Measurements from ENCODE around the gene TBC1D9. TPM values are rescaled to one million over a fixed set of nuclear protein-coding genes. Genes with fewer than 3 reads are reported as not detected.

TBC1D9 gene
- polyA plus RNA-seq, 3 donors, result 13.6 to 33.5 (median 21.0) TPM

GRCh38 chr4:140602714-140603113 lies 153.5 kb downstream of the TBC1D9 start:
- Histone ChIP-seq H4K20me1 (ENCODE audit: insufficient read depth, low read length) (no peaks in the 10 kb centered on the region), H3K9me3 (replicated peaks in 1 of 2; ENCODE audit: control insufficient read depth in 1 of 2, insufficient read depth in 1 of 2, low read length in 2 of 2) (no peaks in the 10 kb centered on the region), H3K79me2 (ENCODE audit: insufficient read depth, low read length) (no peaks in the 10 kb centered on the region), H3K9ac (ENCODE audit: insufficient read depth, low read length, poor library complexity, severe bottlenecking) (no peak overlapping the region), H3K4me2 (replicated peaks; ENCODE audit: extremely low read depth, low read length, poor library complexity, severe bottlenecking) (no peak overlapping the region), H3K4me1 (ENCODE audit: control insufficient read depth in 1 of 2, insufficient read depth in 2 of 2, low read length in 2 of 2) (no peaks in the 10 kb centered on the region), H3K27me3 (ENCODE audit: control insufficient read depth in 2 of 2, insufficient read depth in 2 of 2, low read length in 2 of 2) (no peaks in the 10 kb centered on the region), H3K36me3 (replicated peaks in 1 of 2; ENCODE audit: control insufficient read depth in 1 of 2, insufficient read depth in 2 of 2, low read length in 2 of 2) (no peaks in the 10 kb centered on the region), H3K27ac (ENCODE audit: low read depth in 1 of 2, low read length in 2 of 2) (no peak overlapping the region), H2AFZ (ENCODE audit: insufficient read depth, low read depth, low read length, poor library complexity, severe bottlenecking) (no peak overlapping the region), H3K4me3 (replicated peaks in 1 of 3; ENCODE audit: low read depth in 2 of 3, low read length in 3 of 3) (no peak overlapping the region)
- H3K27ac Mint-ChIP-seq, result no peak overlapping the region
- DNase-seq, result no peak
- peaks cover 0 to 3% (median 3%) of the 10 kb centered on the region in 3 donors for H3K27me3 Mint-ChIP-seq (ENCODE audit: low read depth in 3 of 3)
- intact Hi-C loops (cut with micrococcal nuclease), result no loop called here
- no peaks in the 10 kb centered on the region for H3K4me1 Mint-ChIP-seq
- WGBS (ENCODE audit: insufficient coverage), result 95% methylated on average over 2 of the region's 2 CpGs
- TF ChIP-seq CTCF (IDR thresholded peaks at IDR 0.05), result no peak
- H3K9me3 Mint-ChIP-seq, result peaks cover 0 to 1% (median 0%) of the 10 kb centered on the region in 7 donors
- H3K4me3 Mint-ChIP-seq, result no peak overlapping the region
- H3K36me3 Mint-ChIP-seq, result no peaks in the 10 kb centered on the region

- no peaks in the 10 kb centered on the region for H3K27me3 ChIP-seq (ENCODE audit: control insufficient read depth in 2 of 2, insufficient read depth in 2 of 2, low read length in 2 of 2)
- TF ChIP-seq CTCF (IDR thresholded peaks at IDR 0.05), result no peak
- no peaks in the 10 kb centered on the region for H3K36me3 Mint-ChIP-seq
- no peak overlapping the region for H3K4me2 ChIP-seq (replicated peaks; ENCODE audit: extremely low read depth, low read length, poor library complexity, severe bottlenecking)
- no peaks in the 10 kb centered on the region for H3K79me2 ChIP-seq (ENCODE audit: insufficient read depth, low read length)
- H2AFZ ChIP-seq (ENCODE audit: insufficient read depth, low read depth, low read length, poor library complexity, severe bottlenecking), result no peak overlapping the region
- H3K9me3 ChIP-seq (replicated peaks in 1 of 2; ENCODE audit: control insufficient read depth in 1 of 2, insufficient read depth in 1 of 2, low read length in 2 of 2), result no peaks in the 10 kb centered on the region
- H3K4me1 ChIP-seq (ENCODE audit: control insufficient read depth in 1 of 2, insufficient read depth in 2 of 2, low read length in 2 of 2), result no peaks in the 10 kb centered on the region
- H3K4me3 Mint-ChIP-seq, result no peak overlapping the region
- H3K27me3 Mint-ChIP-seq (ENCODE audit: low read depth in 3 of 3), result peaks cover 0 to 5% (median 3%) of the 10 kb centered on the region in 3 donors
- H4K20me1 ChIP-seq (ENCODE audit: insufficient read depth, low read length), result no peaks in the 10 kb centered on the region
- no peak overlapping the region for H3K27ac ChIP-seq (ENCODE audit: low read depth in 1 of 2, low read length in 2 of 2)
- no peaks in the 10 kb centered on the region for H3K36me3 ChIP-seq (replicated peaks in 1 of 2; ENCODE audit: control insufficient read depth in 1 of 2, insufficient read depth in 2 of 2, low read length in 2 of 2)
- 92% methylated on average over 8 of the region's 8 CpGs for whole genome bisulfite sequencing (ENCODE audit: insufficient coverage)
- peak overlapping the region in 1 of 7 donors; percentile 27 for H3K27ac Mint-ChIP-seq
- no peak overlapping the region for H3K4me3 ChIP-seq (replicated peaks in 1 of 3; ENCODE audit: low read depth in 2 of 3, low read length in 3 of 3)
- intact Hi-C loops (cut with micrococcal nuclease), result no loop called here
- peaks cover 0 to 1% (median 0%) of the 10 kb centered on the region in 7 donors for H3K9me3 Mint-ChIP-seq
- no peak overlapping the region for H3K9ac ChIP-seq (ENCODE audit: insufficient read depth, low read length, poor library complexity, severe bottlenecking)
- no peaks in the 10 kb centered on the region for H3K4me1 Mint-ChIP-seq
- no peak for DNase-seq
Observed at GRCh38 chr4:140600408-140600807, 155.8 kb downstream of the TBC1D9 start.

Measured in CD14-positive monocyte (primary cell).